Measurements from ENCODE around the gene NPAS3. TPM values are rescaled to one million over a fixed set of nuclear protein-coding genes. Genes with fewer than 3 reads are reported as not detected.

The NPAS3 gene
- total RNA-seq, 1 donor from 2014 or later, result not detected

- intact Hi-C loops (cut with micrococcal nuclease), result no loop called here
- no peaks in the 10 kb centered on the region for H3K9me3 Mint-ChIP-seq
- no peaks in the 10 kb centered on the region for H3K27me3 Mint-ChIP-seq
- no peaks in the 10 kb centered on the region for H3K4me1 Mint-ChIP-seq
- no peak overlapping the region for H3K4me3 Mint-ChIP-seq
- no peak for DNase-seq
- no peak overlapping the region for H3K27ac Mint-ChIP-seq
- no peaks in the 10 kb centered on the region for H3K36me3 Mint-ChIP-seq (ENCODE audit: low read depth)
Measured at GRCh38 chr14:33629792-33630191, 691.1 kb downstream of the NPAS3 start.

- Mint-ChIP-seq H3K27ac (no peak overlapping the region), H3K27me3 (no peaks in the 10 kb centered on the region), H3K4me3 (no peak overlapping the region), H3K36me3 (ENCODE audit: low read depth) (no peaks in the 10 kb centered on the region), H3K4me1 (no peaks in the 10 kb centered on the region), H3K9me3 (no peaks in the 10 kb centered on the region)
- intact Hi-C loops (cut with micrococcal nuclease), result no loop called here
- DNase-seq, result no peak
Measured at GRCh38 chr14:33631021-33631420, 692.3 kb downstream of the NPAS3 start.

GRCh38 chr14:33631441-33631840 lies 692.8 kb downstream of the NPAS3 start:
- Mint-ChIP-seq H3K9me3 (no peaks in the 10 kb centered on the region), H3K27me3 (no peaks in the 10 kb centered on the region), H3K4me3 (no peak overlapping the region), H3K27ac (no peak overlapping the region), H3K4me1 (no peaks in the 10 kb centered on the region), H3K36me3 (ENCODE audit: low read depth) (no peaks in the 10 kb centered on the region)
- no peak for DNase-seq
- intact Hi-C loops (cut with micrococcal nuclease), result no loop called here

GRCh38 chr14:33634631-33635030 lies 696.0 kb downstream of the NPAS3 start:
- DNase-seq, result no peak
- Mint-ChIP-seq H3K4me3 (no peak overlapping the region), H3K36me3 (ENCODE audit: low read depth) (no peaks in the 10 kb centered on the region), H3K27me3 (no peaks in the 10 kb centered on the region), H3K4me1 (no peaks in the 10 kb centered on the region), H3K27ac (no peak overlapping the region), H3K9me3 (no peaks in the 10 kb centered on the region)
- intact Hi-C loops (cut with micrococcal nuclease), result no loop called here

GRCh38 chr14:33636716-33637115 lies 698.0 kb downstream of the NPAS3 start:
- H3K27ac Mint-ChIP-seq, result no peak overlapping the region
- no peak for DNase-seq
- no peak overlapping the region for H3K4me3 Mint-ChIP-seq
- H3K9me3 Mint-ChIP-seq, result no peaks in the 10 kb centered on the region
- H3K36me3 Mint-ChIP-seq (ENCODE audit: low read depth), result no peaks in the 10 kb centered on the region
- intact Hi-C loops (cut with micrococcal nuclease), result no loop called here
- no peaks in the 10 kb centered on the region for H3K27me3 Mint-ChIP-seq
- no peaks in the 10 kb centered on the region for H3K4me1 Mint-ChIP-seq

- Mint-ChIP-seq H3K27me3 (no peaks in the 10 kb centered on the region), H3K4me3 (no peak overlapping the region), H3K36me3 (ENCODE audit: low read depth) (no peaks in the 10 kb centered on the region), H3K27ac (no peak overlapping the region), H3K4me1 (no peaks in the 10 kb centered on the region), H3K9me3 (no peaks in the 10 kb centered on the region)
- intact Hi-C loops (cut with micrococcal nuclease), result no loop called here
- no peak for DNase-seq
Measured at GRCh38 chr14:33642080-33642479, 703.4 kb downstream of the NPAS3 start.

GRCh38 chr14:33642691-33643244 lies 704.1 kb downstream of the NPAS3 start:
- H3K27ac Mint-ChIP-seq, result no peak overlapping the region
- no peaks in the 10 kb centered on the region for H3K9me3 Mint-ChIP-seq
- H3K36me3 Mint-ChIP-seq (ENCODE audit: low read depth), result no peaks in the 10 kb centered on the region
- intact Hi-C loops (cut with micrococcal nuclease), result no loop called here
- no peaks in the 10 kb centered on the region for H3K27me3 Mint-ChIP-seq
- no peaks in the 10 kb centered on the region for H3K4me1 Mint-ChIP-seq
- no peak for DNase-seq
- no peak overlapping the region for H3K4me3 Mint-ChIP-seq

- DNase-seq, result no peak
- H3K27me3 Mint-ChIP-seq, result no peaks in the 10 kb centered on the region
- H3K4me1 Mint-ChIP-seq, result no peaks in the 10 kb centered on the region
- no peak overlapping the region for H3K4me3 Mint-ChIP-seq
- H3K27ac Mint-ChIP-seq, result no peak overlapping the region
- H3K36me3 Mint-ChIP-seq (ENCODE audit: low read depth), result no peaks in the 10 kb centered on the region
- intact Hi-C loops (cut with micrococcal nuclease), result no loop called here
- no peaks in the 10 kb centered on the region for H3K9me3 Mint-ChIP-seq
Measured at GRCh38 chr14:33643426-33644181, 704.9 kb downstream of the NPAS3 start.

- H3K27ac Mint-ChIP-seq, result no peak overlapping the region
- no peak for DNase-seq
- H3K4me3 Mint-ChIP-seq, result no peak overlapping the region
- H3K27me3 Mint-ChIP-seq, result no peaks in the 10 kb centered on the region
- no peaks in the 10 kb centered on the region for H3K4me1 Mint-ChIP-seq
- no peaks in the 10 kb centered on the region for H3K9me3 Mint-ChIP-seq
- no peaks in the 10 kb centered on the region for H3K36me3 Mint-ChIP-seq (ENCODE audit: low read depth)
- intact Hi-C loops (cut with micrococcal nuclease), result no loop called here
Measured at GRCh38 chr14:33646692-33647260, 708.1 kb downstream of the NPAS3 start.

GRCh38 chr14:33647385-33647786 lies 708.7 kb downstream of the NPAS3 start:
- H3K27me3 Mint-ChIP-seq, result no peaks in the 10 kb centered on the region
- H3K4me3 Mint-ChIP-seq, result no peak overlapping the region
- H3K9me3 Mint-ChIP-seq, result no peaks in the 10 kb centered on the region
- no peaks in the 10 kb centered on the region for H3K4me1 Mint-ChIP-seq
- H3K27ac Mint-ChIP-seq, result no peak overlapping the region
- no peaks in the 10 kb centered on the region for H3K36me3 Mint-ChIP-seq (ENCODE audit: low read depth)
- intact Hi-C loops (cut with micrococcal nuclease), result no loop called here
- no peak for DNase-seq

- no peak overlapping the region for H3K4me3 Mint-ChIP-seq
- H3K36me3 Mint-ChIP-seq (ENCODE audit: low read depth), result no peaks in the 10 kb centered on the region
- no peaks in the 10 kb centered on the region for H3K27me3 Mint-ChIP-seq
- no peak for DNase-seq
- H3K4me1 Mint-ChIP-seq, result no peaks in the 10 kb centered on the region
- intact Hi-C loops (cut with micrococcal nuclease), result no loop called here
- no peak overlapping the region for H3K27ac Mint-ChIP-seq
- H3K9me3 Mint-ChIP-seq, result no peaks in the 10 kb centered on the region
Measured at GRCh38 chr14:33650430-33650829, 711.8 kb downstream of the NPAS3 start.

- intact Hi-C loops (cut with micrococcal nuclease), result no loop called here
- DNase-seq, result no peak
- no peaks in the 10 kb centered on the region for H3K4me1 Mint-ChIP-seq
- H3K4me3 Mint-ChIP-seq, result no peak overlapping the region
- H3K27me3 Mint-ChIP-seq, result no peaks in the 10 kb centered on the region
- no peaks in the 10 kb centered on the region for H3K36me3 Mint-ChIP-seq (ENCODE audit: low read depth)
- no peak overlapping the region for H3K27ac Mint-ChIP-seq
- no peaks in the 10 kb centered on the region for H3K9me3 Mint-ChIP-seq
Measured at GRCh38 chr14:33652566-33653307, 714.1 kb downstream of the NPAS3 start.

- Mint-ChIP-seq H3K4me3 (no peak overlapping the region), H3K9me3 (no peaks in the 10 kb centered on the region), H3K27me3 (no peaks in the 10 kb centered on the region), H3K4me1 (no peaks in the 10 kb centered on the region), H3K36me3 (ENCODE audit: low read depth) (no peaks in the 10 kb centered on the region), H3K27ac (no peak overlapping the region)
- no peak for DNase-seq
- intact Hi-C loops (cut with micrococcal nuclease), result no loop called here
Measured at GRCh38 chr14:33653308-33653695, 714.6 kb downstream of the NPAS3 start.

- H3K4me1 Mint-ChIP-seq, result no peaks in the 10 kb centered on the region
- no peak for DNase-seq
- no peaks in the 10 kb centered on the region for H3K9me3 Mint-ChIP-seq
- H3K27me3 Mint-ChIP-seq, result no peaks in the 10 kb centered on the region
- no peak overlapping the region for H3K4me3 Mint-ChIP-seq
- no peaks in the 10 kb centered on the region for H3K36me3 Mint-ChIP-seq (ENCODE audit: low read depth)
- intact Hi-C loops (cut with micrococcal nuclease), result no loop called here
- H3K27ac Mint-ChIP-seq, result no peak overlapping the region
Measured at GRCh38 chr14:33655421-33655820, 716.7 kb downstream of the NPAS3 start.
